ENCODE data around the gene VIPR1. TPM values are rescaled to one million over a fixed set of nuclear protein-coding genes. Genes with fewer than 3 reads are reported as not detected.

The VIPR1 gene
- total and polyA plus RNA-seq, 8 donors, result 2.2 to 170 (median 10.1) TPM

- H3K36me3 ChIP-seq, result no peaks in the 10 kb centered on the region
- H3K4me3 ChIP-seq, result peak overlapping the region; percentile 61 to 67 (median 62)
- H3K9me3 ChIP-seq, result no peaks in the 10 kb centered on the region
- intact Hi-C loops (cut with DNase I; ENCODE audit: low total_unique reads), result no loop called here
- H3K4me1 ChIP-seq, result peaks cover 18 to 44% (median 32%) of the 10 kb centered on the region in 4 donors
- 67 to 83% (median 71%) methylated on average over 4 of the region's 4 CpGs for WGBS, 5 donors
- H3K27ac ChIP-seq, result peak overlapping the region in 1 of 5 donors; percentile 78
- peak in 1 of 2 donors; percentile 23 for DNase-seq
- TF ChIP-seq POLR2A (IDR thresholded peaks at IDR 0.05) (no peak), EP300 (IDR thresholded peaks at IDR 0.05) (no peak), POLR2AphosphoS5 (IDR thresholded peaks at IDR 0.05) (no peak)
- peaks cover 0 to 49% (median 19%) of the 10 kb centered on the region in 3 donors for H3K27me3 ChIP-seq
These were observed 945 bp downstream of the VIPR1 start for GRCh38 chr3:42503251-42503924.

- H3K4me3 ChIP-seq, result no peak overlapping the region
- 81 to 97% (median 96%) methylated on average over 3 to 4 of the region's 4 CpGs for WGBS, 5 donors
- DNase-seq, result peak in 1 of 2 donors; percentile 17
These were observed 1.5 kb downstream of the VIPR1 start for GRCh38 chr3:42503957-42504333.

GRCh38 chr3:42504334-42505127 is 2.1 kb downstream of the VIPR1 start:
- H3K4me3 ChIP-seq, result no peak overlapping the region
- DNase-seq, result peak; percentile 15 to 32
- 59 to 85% (median 76%) methylated on average over 10 of the region's 10 CpGs for WGBS, 5 donors
- H3K9me3 ChIP-seq, result no peaks in the 10 kb centered on the region
- H3K27me3 ChIP-seq, result peaks cover 0 to 38% (median 19%) of the 10 kb centered on the region in 3 donors
- peaks cover 18 to 52% (median 32%) of the 10 kb centered on the region in 4 donors for H3K4me1 ChIP-seq
- no peaks in the 10 kb centered on the region for H3K36me3 ChIP-seq
- intact Hi-C loops (cut with DNase I; ENCODE audit: low total_unique reads), result no loop called here
- no peak for TF ChIP-seq CTCF (IDR thresholded peaks at IDR 0.05)
- no peak for TF ChIP-seq POLR2AphosphoS5 (IDR thresholded peaks at IDR 0.05)
- no peak for TF ChIP-seq POLR2A (IDR thresholded peaks at IDR 0.05)
- TF ChIP-seq EP300 (IDR thresholded peaks at IDR 0.05), result no peak
- no peak overlapping the region for H3K27ac ChIP-seq

More at GRCh38 chr3:42503957-42504333, 1.5 kb downstream of the VIPR1 start:
- Histone ChIP-seq H3K4me1 (peaks cover 18 to 49% (median 32%) of the 10 kb centered on the region in 4 donors), H3K36me3 (no peaks in the 10 kb centered on the region), H3K9me3 (no peaks in the 10 kb centered on the region), H3K27ac (no peak overlapping the region), H3K27me3 (peaks cover 0 to 44% (median 19%) of the 10 kb centered on the region in 3 donors)
- TF ChIP-seq EP300 (IDR thresholded peaks at IDR 0.05) (no peak), POLR2AphosphoS5 (IDR thresholded peaks at IDR 0.05) (no peak), POLR2A (IDR thresholded peaks at IDR 0.05) (no peak), CTCF (IDR thresholded peaks at IDR 0.05) (no peak)
- intact Hi-C loops (cut with DNase I; ENCODE audit: low total_unique reads), result no loop called here

- Histone ChIP-seq H3K36me3 (no peaks in the 10 kb centered on the region), H3K4me3 (no peak overlapping the region), H3K9me3 (no peaks in the 10 kb centered on the region), H3K4me1 (peaks cover 23 to 60% (median 38%) of the 10 kb centered on the region in 4 donors), H3K27me3 (peaks cover 0 to 30% (median 19%) of the 10 kb centered on the region in 3 donors), H3K27ac (no peak overlapping the region)
- TF ChIP-seq POLR2A (IDR thresholded peaks at IDR 0.05) (no peak), POLR2AphosphoS5 (IDR thresholded peaks at IDR 0.05) (no peak), CTCF (IDR thresholded peaks at IDR 0.05) (no peak), EP300 (IDR thresholded peaks at IDR 0.05) (no peak)
- intact Hi-C loops (cut with DNase I; ENCODE audit: low total_unique reads), result no loop called here
- DNase-seq, result peak; percentile 17 to 22
- WGBS, 5 donors, result 86 to 94% (median 92%) methylated on average over 6 of the region's 6 CpGs
These were observed 2.8 kb downstream of the VIPR1 start for GRCh38 chr3:42505128-42505848.
